ENCODE measurements around the gene GALNT14. TPM values are rescaled to one million over a fixed set of nuclear protein-coding genes. Genes with fewer than 3 reads are reported as not detected.

GALNT14 gene
- total RNA-seq, 2 donors from 2014 or later, result 0.52 TPM; not detected in 1

GRCh38 chr2:31142110-31142509, 3.9 kb upstream of the GALNT14 start:
- H3K27ac Mint-ChIP-seq, result no peak overlapping the region
- H3K9me3 Mint-ChIP-seq, result no peaks in the 10 kb centered on the region
- no peak for ATAC-seq (replicated peaks)
- H3K27me3 Mint-ChIP-seq, result peaks cover 12% of the 10 kb centered on the region
- H3K36me3 Mint-ChIP-seq (ENCODE audit: low read depth), result no peaks in the 10 kb centered on the region
- H3K4me1 Mint-ChIP-seq, result peaks cover 1% of the 10 kb centered on the region
- H3K4me3 Mint-ChIP-seq, result no peak overlapping the region

GRCh38 chr2:31141443-31142085, 3.3 kb upstream of the GALNT14 start:
- ATAC-seq (replicated peaks), result no peak
- no peak overlapping the region for H3K27ac Mint-ChIP-seq

GRCh38 chr2:31140151-31140550, 1.9 kb upstream of the GALNT14 start:
- no peak for ATAC-seq (replicated peaks)
- H3K36me3 Mint-ChIP-seq (ENCODE audit: low read depth), result no peaks in the 10 kb centered on the region
- no peak overlapping the region for H3K4me3 Mint-ChIP-seq
- peaks cover 29% of the 10 kb centered on the region for H3K27me3 Mint-ChIP-seq
- peaks cover 7% of the 10 kb centered on the region for H3K4me1 Mint-ChIP-seq
- no peaks in the 10 kb centered on the region for H3K9me3 Mint-ChIP-seq
- H3K27ac Mint-ChIP-seq, result no peak overlapping the region

More at GRCh38 chr2:31141443-31142085, 3.3 kb upstream of the GALNT14 start:
- peaks cover 6% of the 10 kb centered on the region for H3K4me1 Mint-ChIP-seq
- H3K4me3 Mint-ChIP-seq, result no peak overlapping the region
- H3K27me3 Mint-ChIP-seq, result peaks cover 17% of the 10 kb centered on the region
- no peaks in the 10 kb centered on the region for H3K9me3 Mint-ChIP-seq
- H3K36me3 Mint-ChIP-seq (ENCODE audit: low read depth), result no peaks in the 10 kb centered on the region

- no peak overlapping the region for H3K27ac Mint-ChIP-seq
Observed at GRCh38 chr2:31139671-31140070, 1.4 kb upstream of the GALNT14 start.

GRCh38 chr2:31137211-31138036, 816 bp downstream of the GALNT14 start:
- Mint-ChIP-seq H3K4me1 (peaks cover 7% of the 10 kb centered on the region), H3K9me3 (no peaks in the 10 kb centered on the region), H3K36me3 (ENCODE audit: low read depth) (no peaks in the 10 kb centered on the region), H3K4me3 (peak overlapping the region; percentile 50), H3K27ac (no peak overlapping the region), H3K27me3 (peaks cover 51% of the 10 kb centered on the region)
- ATAC-seq (replicated peaks), result peak; percentile 11

More at GRCh38 chr2:31139671-31140070, 1.4 kb upstream of the GALNT14 start:
- ATAC-seq (replicated peaks), result no peak
- Mint-ChIP-seq H3K27me3 (peaks cover 34% of the 10 kb centered on the region), H3K4me3 (no peak overlapping the region), H3K4me1 (peaks cover 7% of the 10 kb centered on the region), H3K9me3 (no peaks in the 10 kb centered on the region), H3K36me3 (ENCODE audit: low read depth) (no peaks in the 10 kb centered on the region)

- Mint-ChIP-seq H3K4me1 (peaks cover 7% of the 10 kb centered on the region), H3K36me3 (ENCODE audit: low read depth) (no peaks in the 10 kb centered on the region), H3K27ac (no peak overlapping the region), H3K4me3 (peak overlapping the region; percentile 50), H3K27me3 (peaks cover 47% of the 10 kb centered on the region), H3K9me3 (no peaks in the 10 kb centered on the region)
- no peak for ATAC-seq (replicated peaks)
Observed at GRCh38 chr2:31136732-31137131, 1.5 kb downstream of the GALNT14 start.

GRCh38 chr2:31136000-31136399, 2.2 kb downstream of the GALNT14 start:
- H3K36me3 Mint-ChIP-seq (ENCODE audit: low read depth), result no peaks in the 10 kb centered on the region
- ATAC-seq (replicated peaks), result no peak
- no peaks in the 10 kb centered on the region for H3K9me3 Mint-ChIP-seq
- no peak overlapping the region for H3K4me3 Mint-ChIP-seq
- no peak overlapping the region for H3K27ac Mint-ChIP-seq
- peaks cover 48% of the 10 kb centered on the region for H3K27me3 Mint-ChIP-seq
- peaks cover 7% of the 10 kb centered on the region for H3K4me1 Mint-ChIP-seq

GRCh38 chr2:31134480-31134879, 3.8 kb downstream of the GALNT14 start:
- H3K9me3 Mint-ChIP-seq, result no peaks in the 10 kb centered on the region
- H3K4me3 Mint-ChIP-seq, result no peak overlapping the region
- H3K27ac Mint-ChIP-seq, result no peak overlapping the region
- H3K4me1 Mint-ChIP-seq, result peaks cover 7% of the 10 kb centered on the region
- ATAC-seq (replicated peaks), result no peak
- H3K27me3 Mint-ChIP-seq, result peaks cover 48% of the 10 kb centered on the region
- H3K36me3 Mint-ChIP-seq (ENCODE audit: low read depth), result no peaks in the 10 kb centered on the region

GRCh38 chr2:31132786-31133185, 5.5 kb downstream of the GALNT14 start:
- no peaks in the 10 kb centered on the region for H3K36me3 Mint-ChIP-seq (ENCODE audit: low read depth)
- ATAC-seq (replicated peaks), result no peak

GRCh38 chr2:31131871-31132270, 6.4 kb downstream of the GALNT14 start:
- H3K9me3 Mint-ChIP-seq, result no peaks in the 10 kb centered on the region
- ATAC-seq (replicated peaks), result no peak
- H3K36me3 Mint-ChIP-seq (ENCODE audit: low read depth), result no peaks in the 10 kb centered on the region
- H3K27ac Mint-ChIP-seq, result no peak overlapping the region
- H3K27me3 Mint-ChIP-seq, result peaks cover 49% of the 10 kb centered on the region
- H3K4me3 Mint-ChIP-seq, result no peak overlapping the region
- H3K4me1 Mint-ChIP-seq, result peaks cover 4% of the 10 kb centered on the region

More at GRCh38 chr2:31132786-31133185, 5.5 kb downstream of the GALNT14 start:
- Mint-ChIP-seq H3K9me3 (no peaks in the 10 kb centered on the region), H3K4me1 (peaks cover 7% of the 10 kb centered on the region), H3K4me3 (no peak overlapping the region), H3K27me3 (peaks cover 49% of the 10 kb centered on the region), H3K27ac (no peak overlapping the region)

GRCh38 chr2:31129375-31130171, 8.7 kb downstream of the GALNT14 start:
- peaks cover 26% of the 10 kb centered on the region for H3K27me3 Mint-ChIP-seq
- no peaks in the 10 kb centered on the region for H3K4me1 Mint-ChIP-seq
- no peak overlapping the region for H3K4me3 Mint-ChIP-seq
- no peak overlapping the region for H3K27ac Mint-ChIP-seq
- no peak for ATAC-seq (replicated peaks)
- H3K36me3 Mint-ChIP-seq (ENCODE audit: low read depth), result no peaks in the 10 kb centered on the region
- H3K9me3 Mint-ChIP-seq, result no peaks in the 10 kb centered on the region

GRCh38 chr2:31127931-31128330, 10.3 kb downstream of the GALNT14 start:
- H3K4me1 Mint-ChIP-seq, result no peaks in the 10 kb centered on the region
- no peaks in the 10 kb centered on the region for H3K9me3 Mint-ChIP-seq
- no peaks in the 10 kb centered on the region for H3K36me3 Mint-ChIP-seq (ENCODE audit: low read depth)
- H3K27me3 Mint-ChIP-seq, result peaks cover 18% of the 10 kb centered on the region
- no peak overlapping the region for H3K27ac Mint-ChIP-seq
- ATAC-seq (replicated peaks), result no peak
- H3K4me3 Mint-ChIP-seq, result no peak overlapping the region

GRCh38 chr2:31125918-31126695, 12.1 kb downstream of the GALNT14 start:
- H3K4me3 Mint-ChIP-seq, result no peak overlapping the region
- H3K9me3 Mint-ChIP-seq, result no peaks in the 10 kb centered on the region
- no peak overlapping the region for H3K27ac Mint-ChIP-seq
- H3K27me3 Mint-ChIP-seq, result peaks cover 12% of the 10 kb centered on the region
- ATAC-seq (replicated peaks), result no peak
- no peaks in the 10 kb centered on the region for H3K4me1 Mint-ChIP-seq
- no peaks in the 10 kb centered on the region for H3K36me3 Mint-ChIP-seq (ENCODE audit: low read depth)

- no peak for ATAC-seq (replicated peaks)
Observed at GRCh38 chr2:31124904-31125303, 13.3 kb downstream of the GALNT14 start.

More at GRCh38 chr2:31124904-31125303, 13.3 kb downstream of the GALNT14 start:
- no peak overlapping the region for H3K27ac Mint-ChIP-seq
- H3K4me1 Mint-ChIP-seq, result no peaks in the 10 kb centered on the region
- H3K27me3 Mint-ChIP-seq, result peaks cover 12% of the 10 kb centered on the region
- no peaks in the 10 kb centered on the region for H3K36me3 Mint-ChIP-seq (ENCODE audit: low read depth)
- H3K4me3 Mint-ChIP-seq, result no peak overlapping the region
- H3K9me3 Mint-ChIP-seq, result no peaks in the 10 kb centered on the region
